OCI-LY1 (cell line): ENCODE measurements around the gene SPATS2L.

Source experiments
- H2AFZ ChIP-seq: fragments of 200-600 bp; sonication (generic), shearing (Covaris generic); 2 replicates; pipeline ENCODE4 v1.6.0; 2014; ENCODE audit warnings: antibody characterized with exemption, mild to moderate bottlenecking, low read length
- H3F3A ChIP-seq: fragments of 200-600 bp; sonication (generic), shearing (Covaris generic); 2 replicates; pipeline ENCODE4 v1.6.0; 2014; ENCODE audit warnings: mild to moderate bottlenecking, antibody characterized with exemption, low read length, moderate library complexity; ENCODE audit not compliant: insufficient read depth
- H3K27ac ChIP-seq: fragments of 200-600 bp; sonication (generic); 2 replicates; pipeline ENCODE4 v1.5.1; 2014; ENCODE audit warnings: low read length, mixed run types, mild to moderate bottlenecking, low read depth; ENCODE audit not compliant: poor library complexity, severe bottlenecking
- H3K27me3 ChIP-seq: fragments of 200-600 bp; sonication (generic); 2 replicates; pipeline ENCODE4 v1.6.0; 2014; ENCODE audit warnings: antibody characterized with exemption, mild to moderate bottlenecking, low read length, moderate library complexity; ENCODE audit not compliant: insufficient read depth
- H3K36me3 ChIP-seq: fragments of 200-600 bp; sonication (generic); 2 replicates; pipeline ENCODE4 v1.6.1; 2014; ENCODE audit warnings: mild to moderate bottlenecking, antibody characterized with exemption, low read length, moderate library complexity, mixed read lengths; ENCODE audit not compliant: insufficient read depth
- H3K4me1 ChIP-seq: fragments of 200-600 bp; sonication (generic); 2 replicates; pipeline ENCODE4 v1.5.1; 2014; ENCODE audit warnings: mild to moderate bottlenecking, low read length, moderate library complexity; ENCODE audit not compliant: insufficient read depth, severe bottlenecking
- H3K4me2 ChIP-seq: fragments of 200-600 bp; sonication (generic), shearing (Covaris generic); 2 replicates; pipeline ENCODE4 v1.6.1; 2014; ENCODE audit warnings: low read length
- H3K4me3 ChIP-seq: fragments of 200-600 bp; sonication (generic); 2 replicates; pipeline ENCODE4 v1.5.1; 2014; ENCODE audit warnings: low read length, low read depth, mild to moderate bottlenecking, mixed read lengths; ENCODE audit not compliant: poor library complexity, severe bottlenecking
- H3K79me2 ChIP-seq: fragments of 200-600 bp; shearing (Covaris generic); 2 replicates; pipeline ENCODE4 v1.6.1; 2016; ENCODE audit warnings: mixed run types, low read length, mixed read lengths; ENCODE audit not compliant: insufficient read depth
- H3K9ac ChIP-seq: fragments of 200-600 bp; sonication (generic), shearing (Covaris generic); 2 replicates; pipeline ENCODE4 v1.6.1; 2014; ENCODE audit warnings: mild to moderate bottlenecking, low read length, mixed read lengths
- H3K9me2 ChIP-seq: fragments of 200-600 bp; sonication (generic), shearing (Covaris generic); 2 replicates; pipeline ENCODE4 v1.6.1; 2014; ENCODE audit warnings: low read depth, mild to moderate bottlenecking, low read length, mixed read lengths
- H3K9me3 ChIP-seq: fragments of 200-600 bp; shearing (Covaris generic); 2 replicates; pipeline ENCODE4 v1.6.1; 2014; ENCODE audit warnings: low read length, mixed read lengths
- H4K20me1 ChIP-seq: fragments of 200-600 bp; sonication (generic), shearing (Covaris generic); 2 replicates; pipeline ENCODE4 v1.6.0; 2016; ENCODE audit warnings: mild to moderate bottlenecking, low read length; ENCODE audit not compliant: insufficient read depth
- EZH2 ChIP-seq: fragments of 200-600 bp; sonication (generic), shearing (Covaris generic); IDR thresholded peaks from 2 replicates; pipeline ENCODE4 v1.8.0; 2017; ENCODE audit warnings: borderline replicate concordance, mixed run types, mild to moderate bottlenecking, antibody characterized with exemption, low read length, moderate library complexity, mixed read lengths
- TF ChIP-seq, protein P1 (sequence below): fragments of 200-600 bp; sonication (generic), shearing (Covaris generic); IDR thresholded peaks from 2 replicates; pipeline ENCODE4 v1.5.1; 2017; ENCODE audit warnings: mild to moderate bottlenecking, antibody characterized with exemption, low read length, moderate library complexity, mixed read lengths

SPATS2L gene

DNA sequence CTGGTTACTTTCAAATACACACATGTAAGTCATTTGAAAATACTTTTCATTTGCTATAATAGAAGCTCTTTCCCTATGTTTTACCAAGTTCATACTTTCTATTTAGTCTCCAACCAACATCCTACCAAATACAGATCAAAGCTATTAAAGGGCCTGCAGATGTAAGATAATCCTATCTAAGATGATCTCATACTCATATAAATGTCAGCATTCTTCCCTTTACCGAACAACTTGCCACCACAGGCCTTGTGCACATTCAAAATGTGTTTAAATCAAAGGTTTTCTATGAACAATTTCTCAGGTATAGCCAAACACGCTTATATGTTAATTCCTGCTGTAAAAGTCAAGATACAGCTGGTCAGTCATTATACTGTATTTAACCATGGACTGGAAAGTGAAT lies 180.0 kb downstream of the SPATS2L start:
- Histone ChIP-seq H3F3A (no peaks in the 10 kb centered on the region), H3K27ac (no peak overlapping the region), H3K9ac (no peak overlapping the region), H3K9me2 (no peaks in the 10 kb centered on the region), H2AFZ (no peak overlapping the region), H4K20me1 (no peaks in the 10 kb centered on the region), H3K4me3 (no peak overlapping the region), H3K4me2 (no peak overlapping the region), H3K9me3 (no peaks in the 10 kb centered on the region), H3K4me1 (no peaks in the 10 kb centered on the region), H3K27me3 (no peaks in the 10 kb centered on the region), H3K36me3 (peaks cover 22% of the 10 kb centered on the region), H3K79me2 (no peaks in the 10 kb centered on the region)
- TF ChIP-seq, protein P1, sequence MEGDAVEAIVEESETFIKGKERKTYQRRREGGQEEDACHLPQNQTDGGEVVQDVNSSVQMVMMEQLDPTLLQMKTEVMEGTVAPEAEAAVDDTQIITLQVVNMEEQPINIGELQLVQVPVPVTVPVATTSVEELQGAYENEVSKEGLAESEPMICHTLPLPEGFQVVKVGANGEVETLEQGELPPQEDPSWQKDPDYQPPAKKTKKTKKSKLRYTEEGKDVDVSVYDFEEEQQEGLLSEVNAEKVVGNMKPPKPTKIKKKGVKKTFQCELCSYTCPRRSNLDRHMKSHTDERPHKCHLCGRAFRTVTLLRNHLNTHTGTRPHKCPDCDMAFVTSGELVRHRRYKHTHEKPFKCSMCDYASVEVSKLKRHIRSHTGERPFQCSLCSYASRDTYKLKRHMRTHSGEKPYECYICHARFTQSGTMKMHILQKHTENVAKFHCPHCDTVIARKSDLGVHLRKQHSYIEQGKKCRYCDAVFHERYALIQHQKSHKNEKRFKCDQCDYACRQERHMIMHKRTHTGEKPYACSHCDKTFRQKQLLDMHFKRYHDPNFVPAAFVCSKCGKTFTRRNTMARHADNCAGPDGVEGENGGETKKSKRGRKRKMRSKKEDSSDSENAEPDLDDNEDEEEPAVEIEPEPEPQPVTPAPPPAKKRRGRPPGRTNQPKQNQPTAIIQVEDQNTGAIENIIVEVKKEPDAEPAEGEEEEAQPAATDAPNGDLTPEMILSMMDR: no peak
- no peak for TF ChIP-seq EZH2

DNA sequence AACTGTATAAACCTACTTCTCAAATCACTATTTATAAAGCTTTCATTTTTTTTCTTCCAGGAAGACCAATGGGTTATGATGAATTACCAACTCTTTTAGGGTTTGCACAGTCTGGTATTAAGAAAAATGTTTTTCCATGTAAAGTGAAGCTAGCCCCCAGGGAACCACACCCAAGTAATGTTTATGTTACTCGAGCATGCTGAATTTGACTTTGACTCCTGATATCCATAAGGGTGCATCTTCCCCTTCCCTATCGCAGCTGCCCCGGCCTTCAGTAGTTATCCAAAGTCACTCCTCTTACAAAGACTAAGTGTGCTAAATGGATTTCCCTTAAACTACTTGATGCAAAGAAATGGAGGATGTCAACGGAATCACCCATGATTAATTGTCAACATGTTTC lies 181.7 kb downstream of the SPATS2L start:
- no peaks in the 10 kb centered on the region for H3K9me3 ChIP-seq
- no peaks in the 10 kb centered on the region for H4K20me1 ChIP-seq
- H3K27ac ChIP-seq: no peak overlapping the region
- H3K36me3 ChIP-seq: peaks cover 37% of the 10 kb centered on the region
- no peaks in the 10 kb centered on the region for H3K27me3 ChIP-seq
- H2AFZ ChIP-seq: no peak overlapping the region
- no peaks in the 10 kb centered on the region for H3F3A ChIP-seq
- no peaks in the 10 kb centered on the region for H3K79me2 ChIP-seq
- no peak overlapping the region for H3K4me2 ChIP-seq
- H3K4me1 ChIP-seq: no peaks in the 10 kb centered on the region
- H3K9me2 ChIP-seq: no peaks in the 10 kb centered on the region
- H3K9ac ChIP-seq: no peak overlapping the region
- TF ChIP-seq, protein P1: no peak
- no peak for TF ChIP-seq EZH2
- no peak overlapping the region for H3K4me3 ChIP-seq

DNA sequence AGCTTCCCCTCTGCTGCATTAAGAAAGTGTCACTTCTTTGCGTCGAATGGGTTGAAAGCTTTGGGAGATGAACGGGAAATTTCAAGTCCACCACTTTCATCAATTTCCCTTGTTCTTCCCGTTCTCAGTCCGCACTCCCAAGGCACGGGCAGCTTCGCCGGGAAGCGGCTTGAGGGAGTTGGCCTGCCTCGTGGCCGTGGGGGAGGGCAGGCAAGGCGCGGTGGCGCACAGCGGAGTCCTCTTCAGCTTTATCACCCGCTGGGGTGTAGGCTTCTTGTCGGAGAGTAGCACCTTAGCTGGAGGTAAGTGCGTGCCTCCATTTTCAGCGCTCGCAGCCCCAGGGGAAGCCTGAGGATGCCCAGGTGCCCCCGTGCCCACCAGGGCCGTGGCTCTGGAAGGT lies 183.5 kb downstream of the SPATS2L start:
- Histone ChIP-seq H3K4me3 (no peak overlapping the region), H3K27ac (no peak overlapping the region), H3K36me3 (peaks cover 54% of the 10 kb centered on the region), H3K79me2 (no peaks in the 10 kb centered on the region), H3K9ac (no peak overlapping the region), H3K9me2 (no peaks in the 10 kb centered on the region), H4K20me1 (no peaks in the 10 kb centered on the region), H3F3A (no peaks in the 10 kb centered on the region), H3K9me3 (no peaks in the 10 kb centered on the region), H3K27me3 (no peaks in the 10 kb centered on the region), H2AFZ (no peak overlapping the region), H3K4me2 (no peak overlapping the region), H3K4me1 (no peaks in the 10 kb centered on the region)
- TF ChIP-seq, protein P1: no peak
- no peak for TF ChIP-seq EZH2
